Immature natural killer cell (primary cell): ENCODE measurements around the gene ALLC. TPM values are rescaled to one million over a fixed set of nuclear protein-coding genes. Genes with fewer than 3 reads are reported as not detected.
A peak's percentile ranks its signal among the peaks of the same experiment; 100 is the strongest.

Experiments
- DNase-seq, 3 donors: peaks; one replicate each; pipeline ENCODE4 v3.0.0; 2022; ENCODE audit warnings: mixed read lengths in 1 of 3
- H3K27ac Mint-ChIP-seq, 6 donors: one replicate each; pipeline ENCODE4 v1.8.0; 2020; ENCODE audit warnings: mixed read lengths in 6 of 6, mild to moderate bottlenecking in 5 of 6, inconsistent platforms in 4 of 6, moderate library complexity in 3 of 6
- H3K27me3 Mint-ChIP-seq, 3 donors: one replicate each; pipeline ENCODE4 v1.8.0; 2020 to 2021; ENCODE audit warnings: low read depth in 3 of 3, mild to moderate bottlenecking in 3 of 3, mixed read lengths in 3 of 3, moderate library complexity in 3 of 3, inconsistent platforms in 1 of 3
- H3K36me3 Mint-ChIP-seq, 3 donors: one replicate each; pipeline ENCODE4 v1.8.0; 2020; ENCODE audit warnings: mixed read lengths in 3 of 3, inconsistent platforms in 2 of 3, mild to moderate bottlenecking in 2 of 3
- H3K4me1 Mint-ChIP-seq, 2 donors: one replicate each; pipeline ENCODE4 v1.8.0; 2020; ENCODE audit warnings: inconsistent platforms in 2 of 2, mild to moderate bottlenecking in 2 of 2, mixed read lengths in 2 of 2, moderate library complexity in 1 of 2
- H3K4me3 Mint-ChIP-seq, 5 donors: one replicate each; pipeline ENCODE4 v1.8.0; 2020; ENCODE audit warnings: mild to moderate bottlenecking in 5 of 5, mixed read lengths in 5 of 5, inconsistent platforms in 3 of 5, moderate library complexity in 3 of 5
- H3K9me3 Mint-ChIP-seq, 6 donors: one replicate each; pipeline ENCODE4 v1.8.0; 2020; ENCODE audit warnings: mild to moderate bottlenecking in 6 of 6, mixed read lengths in 6 of 6, inconsistent platforms in 4 of 6, moderate library complexity in 3 of 6
- polyA plus RNA-seq, 3 donors: library from polyadenylated mRNA; unstranded; fragments of 300-500 nt; fragmentation: Illumina TruSeq; gene quantifications; one replicate each; pipeline ENCODE4 v1.2.3, GENCODE V29; 2021

The ALLC gene
- polyA plus RNA-seq, 3 donors from 2014 or later, result not detected

- H3K36me3 Mint-ChIP-seq, result no peaks in the 10 kb centered on the region
- H3K4me3 Mint-ChIP-seq, result no peak overlapping the region
- no peaks in the 10 kb centered on the region for H3K9me3 Mint-ChIP-seq
- H3K4me1 Mint-ChIP-seq, result no peaks in the 10 kb centered on the region
- H3K27me3 Mint-ChIP-seq, result peaks cover 0 to 2% (median 0%) of the 10 kb centered on the region in 3 donors
- H3K27ac Mint-ChIP-seq, result no peak overlapping the region
- no peak for DNase-seq
These were observed 18.9 kb upstream of the ALLC start for GRCh38 chr2:3639015-3639630.

- H3K4me3 Mint-ChIP-seq, result no peak overlapping the region
- DNase-seq, result no peak
- H3K4me1 Mint-ChIP-seq, result no peaks in the 10 kb centered on the region
- H3K27ac Mint-ChIP-seq, result no peak overlapping the region
- H3K27me3 Mint-ChIP-seq, result peaks cover 0 to 2% (median 0%) of the 10 kb centered on the region in 3 donors
- H3K36me3 Mint-ChIP-seq, result no peaks in the 10 kb centered on the region
- no peaks in the 10 kb centered on the region for H3K9me3 Mint-ChIP-seq
These were observed 18.3 kb upstream of the ALLC start for GRCh38 chr2:3639653-3640052.

GRCh38 chr2:3641181-3641580 is 16.8 kb upstream of the ALLC start:
- Mint-ChIP-seq H3K27me3 (peaks cover 0 to 2% (median 2%) of the 10 kb centered on the region in 3 donors), H3K9me3 (no peaks in the 10 kb centered on the region), H3K4me3 (no peak overlapping the region), H3K36me3 (no peaks in the 10 kb centered on the region), H3K4me1 (no peaks in the 10 kb centered on the region), H3K27ac (no peak overlapping the region)
- DNase-seq, result no peak

- Mint-ChIP-seq H3K9me3 (no peaks in the 10 kb centered on the region), H3K36me3 (no peaks in the 10 kb centered on the region), H3K4me1 (no peaks in the 10 kb centered on the region), H3K27ac (no peak overlapping the region), H3K4me3 (no peak overlapping the region), H3K27me3 (peaks cover 0 to 2% (median 2%) of the 10 kb centered on the region in 3 donors)
- DNase-seq, result no peak
These were observed 16.1 kb upstream of the ALLC start for GRCh38 chr2:3641841-3642421.

GRCh38 chr2:3642521-3643215 is 15.3 kb upstream of the ALLC start:
- no peak overlapping the region for H3K4me3 Mint-ChIP-seq
- H3K4me1 Mint-ChIP-seq, result no peaks in the 10 kb centered on the region
- H3K27ac Mint-ChIP-seq, result no peak overlapping the region
- peaks cover 1 to 2% (median 2%) of the 10 kb centered on the region in 3 donors for H3K27me3 Mint-ChIP-seq
- DNase-seq, result no peak
- no peaks in the 10 kb centered on the region for H3K36me3 Mint-ChIP-seq
- no peaks in the 10 kb centered on the region for H3K9me3 Mint-ChIP-seq

- H3K27me3 Mint-ChIP-seq, result peaks cover 2% of the 10 kb centered on the region in 3 donors
- no peaks in the 10 kb centered on the region for H3K36me3 Mint-ChIP-seq
- H3K9me3 Mint-ChIP-seq, result no peaks in the 10 kb centered on the region
- DNase-seq, result no peak
- H3K27ac Mint-ChIP-seq, result no peak overlapping the region
- no peaks in the 10 kb centered on the region for H3K4me1 Mint-ChIP-seq
- H3K4me3 Mint-ChIP-seq, result no peak overlapping the region
These were observed 14.4 kb upstream of the ALLC start for GRCh38 chr2:3643371-3644245.

- H3K4me3 Mint-ChIP-seq, result no peak overlapping the region
- H3K27ac Mint-ChIP-seq, result no peak overlapping the region
- H3K27me3 Mint-ChIP-seq, result peaks cover 2 to 5% (median 2%) of the 10 kb centered on the region in 3 donors
- H3K4me1 Mint-ChIP-seq, result no peaks in the 10 kb centered on the region
- H3K36me3 Mint-ChIP-seq, result no peaks in the 10 kb centered on the region
- DNase-seq, result no peak
- no peaks in the 10 kb centered on the region for H3K9me3 Mint-ChIP-seq
These were observed 13.8 kb upstream of the ALLC start for GRCh38 chr2:3644246-3644525.

GRCh38 chr2:3644891-3645605 is 13.0 kb upstream of the ALLC start:
- Mint-ChIP-seq H3K4me3 (no peak overlapping the region), H3K9me3 (no peaks in the 10 kb centered on the region), H3K27me3 (peaks cover 0 to 6% (median 4%) of the 10 kb centered on the region in 3 donors)

GRCh38 chr2:3645745-3646389 is 12.1 kb upstream of the ALLC start:
- H3K4me3 Mint-ChIP-seq, result no peak overlapping the region

More at GRCh38 chr2:3644891-3645605, 13.0 kb upstream of the ALLC start:
- no peak for DNase-seq
- H3K27ac Mint-ChIP-seq, result no peak overlapping the region
- no peaks in the 10 kb centered on the region for H3K4me1 Mint-ChIP-seq
- H3K36me3 Mint-ChIP-seq, result no peaks in the 10 kb centered on the region

GRCh38 chr2:3646446-3646845 is 11.6 kb upstream of the ALLC start:
- H3K27me3 Mint-ChIP-seq, result peaks cover 4 to 14% (median 7%) of the 10 kb centered on the region in 3 donors
- no peaks in the 10 kb centered on the region for H3K36me3 Mint-ChIP-seq
- DNase-seq, result no peak
- H3K9me3 Mint-ChIP-seq, result no peaks in the 10 kb centered on the region
- peak overlapping the region in 1 of 6 donors; percentile 29 for H3K27ac Mint-ChIP-seq
- H3K4me3 Mint-ChIP-seq, result no peak overlapping the region
- H3K4me1 Mint-ChIP-seq, result peaks cover 7 to 9% of the 10 kb centered on the region in 2 donors

More at GRCh38 chr2:3645745-3646389, 12.1 kb upstream of the ALLC start:
- DNase-seq, result no peak
- Mint-ChIP-seq H3K27ac (no peak overlapping the region), H3K36me3 (no peaks in the 10 kb centered on the region), H3K9me3 (no peaks in the 10 kb centered on the region), H3K4me1 (peaks cover 2 to 3% of the 10 kb centered on the region in 2 donors), H3K27me3 (peaks cover 2 to 9% (median 4%) of the 10 kb centered on the region in 3 donors)

GRCh38 chr2:3647246-3647645 is 10.8 kb upstream of the ALLC start:
- Mint-ChIP-seq H3K36me3 (no peaks in the 10 kb centered on the region), H3K27ac (no peak overlapping the region), H3K4me1 (peaks cover 15 to 17% of the 10 kb centered on the region in 2 donors), H3K27me3 (peaks cover 8 to 22% (median 10%) of the 10 kb centered on the region in 3 donors), H3K9me3 (no peaks in the 10 kb centered on the region), H3K4me3 (no peak overlapping the region)
- no peak for DNase-seq

- no peak overlapping the region for H3K27ac Mint-ChIP-seq
- peaks cover 16 to 18% of the 10 kb centered on the region in 2 donors for H3K4me1 Mint-ChIP-seq
- peaks cover 8 to 23% (median 10%) of the 10 kb centered on the region in 3 donors for H3K27me3 Mint-ChIP-seq
- no peak overlapping the region for H3K4me3 Mint-ChIP-seq
- no peaks in the 10 kb centered on the region for H3K36me3 Mint-ChIP-seq
- DNase-seq, result no peak
- H3K9me3 Mint-ChIP-seq, result no peaks in the 10 kb centered on the region
These were observed 10.0 kb upstream of the ALLC start for GRCh38 chr2:3647831-3648651.
